GM12892 (cell line): ENCODE measurements around the gene CCDC191.

ENCODE experiments used
- POLR2A ChIP-seq: IDR thresholded peaks from 2 replicates; pipeline ENCODE4 v1.6.1; 2011; ENCODE audit warnings: low read depth, low read length, control low read depth
- POLR2AphosphoS5 ChIP-seq: IDR thresholded peaks from 2 replicates; pipeline ENCODE4 v1.6.1; 2011; ENCODE audit warnings: low read depth, low read length, control low read depth
- TAF1 ChIP-seq: IDR thresholded peaks from 2 replicates; pipeline ENCODE4 v1.6.1; 2011; ENCODE audit warnings: low read depth, mild to moderate bottlenecking, control low read depth, low read length, borderline replicate concordance

DNA sequence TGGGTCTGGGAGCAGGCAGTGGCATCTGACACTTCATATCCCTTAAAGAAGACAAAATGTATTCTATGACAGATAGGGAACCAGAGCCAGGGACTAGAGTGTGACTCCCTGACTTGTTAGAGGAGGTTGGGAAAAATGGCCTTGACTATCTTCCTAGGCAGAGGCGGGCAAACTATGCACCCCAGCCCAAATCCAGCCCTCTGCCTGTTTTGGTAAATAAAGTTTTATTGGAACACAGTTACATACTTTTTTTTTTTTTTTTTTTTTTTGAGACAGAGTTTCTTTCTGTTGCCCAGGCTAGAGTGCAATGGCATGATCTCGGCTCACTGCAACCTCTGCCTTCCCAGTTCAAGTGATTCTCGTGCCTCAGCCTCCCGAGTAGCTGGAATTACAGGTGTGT is 47.5 kb upstream of the CCDC191 start:
- TF ChIP-seq TAF1 (no peak), POLR2A (no peak), POLR2AphosphoS5 (no peak)
